Head of caudate nucleus (tissue), 42 donors: Measurements from ENCODE around the gene DNASE2B.
"Not testable (repeated sequence)": the region's sequence is repeated elsewhere in the genome, so short reads cannot be mapped to it uniquely, and the experiment has no call there.

Experiments
- DNase-seq, 42 donors: peaks; one replicate each; pipeline versions ENCODE4 v3.0.0 to v3.0.0-alpha.2; 2020 to 2021; ENCODE audit warnings: mixed read lengths in 7 of 42
- intact Hi-C: fragments of 100-400 bp; cut with DNase I; formaldehyde crosslinking; loops from one replicate; pipeline ENCODE4 v1.15.0; 2022

Gene DNASE2B

DNA sequence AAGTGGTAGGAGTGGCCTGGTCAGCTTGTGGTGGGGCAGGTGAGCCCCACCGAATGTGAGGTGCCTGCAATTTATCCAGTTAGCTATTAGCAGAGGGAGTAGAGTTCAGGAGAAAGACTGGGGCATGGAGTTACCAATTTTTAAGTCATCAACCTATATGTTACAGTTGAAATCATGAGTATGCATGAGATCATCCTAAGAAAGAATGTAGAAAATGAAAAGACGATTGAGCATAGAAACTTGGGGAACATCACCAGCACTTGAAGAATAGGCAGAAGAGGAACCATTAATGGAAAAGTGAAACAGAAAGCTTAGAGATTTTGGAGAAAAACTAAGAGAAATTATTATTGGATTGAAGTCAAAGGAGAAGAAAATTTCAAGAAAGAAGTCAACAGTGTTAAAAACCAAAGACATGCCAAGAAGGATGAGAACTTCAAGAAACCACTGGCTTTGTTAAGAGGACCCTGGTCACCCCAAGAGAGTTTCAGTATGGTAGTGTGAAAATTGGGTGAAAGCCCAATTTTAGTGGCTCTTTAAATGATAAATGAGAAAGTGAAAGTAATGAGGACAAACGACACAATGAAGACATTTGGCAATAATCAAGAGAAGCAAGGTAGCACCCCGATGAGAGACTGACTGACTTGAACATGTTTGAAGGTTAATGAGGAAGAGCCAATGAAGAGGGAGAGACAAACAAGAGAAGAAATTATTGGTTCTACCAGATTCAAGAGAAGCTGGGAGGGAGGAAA is 36.7 kb downstream of the DNASE2B start:
- intact Hi-C loops, result loop anchor here (5.0 kb wide), 2 partner anchors 138 to 293 kb away; partner anchors contain the start of gene PRKACB
- no peak for DNase-seq

DNA sequence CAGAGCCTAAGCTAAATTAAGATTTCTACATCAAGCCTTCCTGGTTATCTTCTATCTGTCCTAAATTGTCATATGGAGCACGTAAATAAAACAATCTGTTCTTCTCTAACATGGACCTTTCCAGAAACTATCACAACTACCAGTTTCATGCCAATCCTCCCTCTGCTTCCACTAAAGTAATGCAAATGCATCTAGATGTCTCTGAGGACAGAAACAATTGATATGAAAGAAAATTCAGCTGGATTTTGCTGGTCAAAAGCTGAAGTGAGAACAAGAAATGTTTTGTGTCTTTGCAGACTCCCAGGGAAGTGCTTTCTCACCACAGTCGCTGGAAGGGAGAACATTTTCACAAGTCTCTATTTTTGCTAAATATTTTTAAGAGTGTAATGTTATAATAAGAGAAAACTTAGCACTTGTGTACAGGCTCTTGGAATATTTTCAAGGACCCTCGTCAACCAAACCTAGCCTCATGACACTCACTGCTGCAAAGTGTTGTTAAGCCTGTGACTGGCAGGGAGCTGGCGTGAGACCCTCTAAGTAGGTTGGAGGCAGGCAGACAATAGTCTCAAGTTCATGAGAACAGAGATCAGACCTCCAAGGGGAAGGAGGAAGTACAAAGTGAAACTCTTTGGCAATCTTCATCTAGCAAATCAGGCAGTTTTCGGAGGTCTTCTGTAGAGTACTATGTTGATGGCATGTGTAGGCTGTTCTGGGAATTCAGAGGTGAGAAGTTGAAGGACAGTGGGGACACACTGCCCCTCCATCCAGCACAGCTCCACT is 38.8 kb downstream of the DNASE2B start:
- DNase-seq, result peak in 1 of 42 donors; percentile 20
- intact Hi-C loops, result no loop called here

GRCh38 chr1:84442256-84442655 is 44.0 kb downstream of the DNASE2B start:
- intact Hi-C loops, result loop anchor here (5.0 kb wide), 1 partner anchor 310 kb away; no protein-coding TSS in a partner anchor
- peak in 4 of 42 donors; percentile 16 to 39 (median 26) for DNase-seq

DNA sequence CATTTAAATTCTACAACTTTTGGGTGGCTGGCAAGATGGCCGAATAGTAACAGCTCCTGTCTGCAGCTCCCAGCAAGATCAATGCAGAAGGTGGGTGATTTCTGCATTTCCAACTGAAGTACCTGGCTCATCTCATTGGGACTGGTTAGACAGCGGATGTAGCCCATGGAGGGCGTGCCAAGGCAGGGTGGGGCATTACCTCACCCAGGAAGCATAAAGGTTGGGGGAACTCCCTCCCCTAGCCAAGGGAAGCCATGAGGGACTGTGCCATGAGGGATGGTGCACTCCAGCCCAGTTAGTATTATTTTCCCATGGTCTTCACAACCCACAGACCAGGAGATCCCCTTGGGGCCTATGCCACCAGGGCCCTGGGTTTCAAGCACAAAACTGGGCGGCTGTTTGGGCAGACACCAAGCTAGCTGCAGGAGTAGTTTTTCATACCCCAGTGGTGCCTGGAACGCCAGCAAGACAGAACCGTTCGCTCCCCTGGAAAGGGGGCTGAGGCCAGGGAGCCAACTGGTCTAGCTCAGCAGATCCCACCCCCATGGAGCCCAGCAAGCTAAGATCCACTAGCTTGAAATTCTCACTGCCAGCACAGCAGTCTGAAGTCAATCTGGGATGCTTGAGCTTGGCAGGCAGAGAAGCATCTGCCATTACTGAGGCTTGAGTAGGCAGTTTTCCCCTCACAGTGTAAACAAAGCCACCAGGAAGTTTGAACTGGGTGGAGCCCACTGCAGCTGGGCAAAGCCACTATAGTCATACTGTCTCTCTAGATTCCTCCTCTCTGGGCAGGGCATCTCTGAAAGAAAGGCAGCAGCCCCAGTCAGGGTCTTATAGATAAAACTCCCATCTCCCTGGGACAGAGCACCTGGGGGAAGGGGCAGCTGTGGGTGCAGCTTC is 44.7 kb downstream of the DNASE2B start:
- intact Hi-C loops, result loop anchor here (5.0 kb wide), 1 partner anchor 309 kb away; no protein-coding TSS in a partner anchor
- not testable (repeated sequence) for DNase-seq

DNA sequence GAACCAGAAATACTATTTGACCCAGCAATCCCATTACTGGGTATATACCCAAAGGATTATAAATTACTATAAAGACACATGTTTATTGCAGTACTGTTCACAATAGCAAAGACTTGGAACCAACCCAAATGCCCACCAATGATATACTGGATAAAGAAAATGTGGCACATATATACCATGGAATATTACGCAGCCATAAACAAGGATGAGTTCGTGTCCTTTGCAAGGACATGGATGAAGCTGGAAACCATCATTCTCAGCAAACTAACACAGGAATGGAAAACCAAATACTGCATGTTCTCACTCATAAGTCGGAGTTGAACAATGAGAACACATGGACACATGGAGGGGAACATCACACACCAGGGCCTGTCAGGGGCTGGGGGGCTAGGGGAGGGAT is 50.4 kb downstream of the DNASE2B start:
- intact Hi-C loops, DNase-seq: not testable (repeated sequence)

- DNase-seq, result no peak
- intact Hi-C loops, result no loop called here
Observed at GRCh38 chr1:84450910-84451309, 52.6 kb downstream of the DNASE2B start.

DNA sequence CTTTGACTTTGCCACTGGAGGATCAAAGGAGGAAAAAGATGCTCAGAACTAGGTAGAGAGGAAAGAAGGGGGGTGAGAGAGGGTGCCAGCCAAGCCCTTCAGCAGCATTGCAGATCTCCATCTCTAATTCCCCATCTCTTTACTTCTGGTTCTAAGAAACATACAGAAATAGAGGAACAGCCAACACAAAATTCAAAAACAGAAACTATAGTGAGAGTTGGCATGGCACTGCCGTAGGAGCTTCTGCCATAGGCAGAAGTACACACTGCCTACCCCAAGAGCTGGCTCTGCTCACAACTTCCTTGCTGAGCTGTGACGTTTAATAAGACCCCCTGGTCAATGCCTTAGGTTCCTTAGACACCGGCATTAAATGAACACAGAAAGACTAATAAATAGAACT is 54.2 kb downstream of the DNASE2B start:
- DNase-seq, result no peak
- intact Hi-C loops, result no loop called here

DNA sequence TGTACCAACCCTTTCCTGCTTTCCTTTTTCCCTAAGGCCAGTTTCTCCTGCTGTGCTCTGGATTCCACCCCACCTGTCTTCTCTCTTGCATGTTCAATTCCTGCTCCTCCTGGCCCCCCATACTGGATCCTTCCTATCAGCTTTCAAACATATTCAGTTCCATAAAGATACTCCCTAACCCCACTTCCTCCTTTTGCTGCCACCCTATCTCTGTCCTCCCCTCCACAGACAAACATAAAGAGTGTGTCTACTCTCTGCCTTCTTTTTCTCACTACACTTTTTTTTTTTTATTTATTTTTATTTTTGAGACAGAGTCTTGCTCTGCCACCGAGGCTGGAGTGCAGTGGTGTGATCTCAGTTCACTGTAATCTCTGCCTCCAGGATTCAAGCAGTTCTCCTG is 63.8 kb downstream of the DNASE2B start:
- intact Hi-C loops, result no loop called here
- no peak for DNase-seq
